GM12865 (cell line): ENCODE results near the gene GATAD2B.

Source experiments
- DNase-seq: peaks from one replicate; pipeline ENCODE4 v3.0.0; 2010; ENCODE audit warnings: low read depth
- H3K4me3 ChIP-seq: 2 replicates; pipeline ENCODE4 v1.5.1; 2011; ENCODE audit warnings: mild to moderate bottlenecking, low read depth, low read length, control low read depth
- TF ChIP-seq, protein P1 (sequence below): IDR thresholded peaks from 2 replicates; pipeline ENCODE4 v1.5.1; 2011; ENCODE audit warnings: low read length, control low read depth, low read depth, inconsistent platforms; ENCODE audit not compliant: insufficient read depth; ENCODE audit errors: missing control alignments

GATAD2B gene

DNA sequence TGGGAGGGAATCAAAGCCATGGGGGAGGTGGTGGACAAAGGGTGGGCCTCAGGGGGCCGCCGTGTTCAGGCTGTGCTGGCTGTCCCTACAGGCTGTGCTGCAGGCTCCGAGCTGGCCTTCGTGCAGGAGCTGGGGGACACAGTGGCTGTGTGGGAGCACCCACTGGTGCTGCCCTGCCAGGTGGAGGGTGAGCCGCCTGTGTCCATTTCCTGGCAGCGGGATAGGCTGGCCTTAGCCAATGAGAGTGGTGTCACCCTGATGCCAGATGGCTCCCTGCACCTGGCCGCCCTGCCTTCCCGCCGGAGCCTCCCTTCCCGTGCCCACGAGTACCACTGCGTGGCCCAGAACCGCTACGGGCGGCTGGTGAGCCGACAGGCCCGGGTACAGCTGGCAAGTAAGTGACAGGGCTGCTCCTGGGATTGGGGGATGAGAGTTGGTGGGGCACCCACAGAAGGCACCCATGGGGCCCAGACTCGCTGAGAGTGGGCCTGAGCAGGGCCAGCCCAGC is 127.4 kb downstream of the GATAD2B start:
- DNase-seq, result no peak
- no peak overlapping the region for H3K4me3 ChIP-seq
- TF ChIP-seq, protein P1, sequence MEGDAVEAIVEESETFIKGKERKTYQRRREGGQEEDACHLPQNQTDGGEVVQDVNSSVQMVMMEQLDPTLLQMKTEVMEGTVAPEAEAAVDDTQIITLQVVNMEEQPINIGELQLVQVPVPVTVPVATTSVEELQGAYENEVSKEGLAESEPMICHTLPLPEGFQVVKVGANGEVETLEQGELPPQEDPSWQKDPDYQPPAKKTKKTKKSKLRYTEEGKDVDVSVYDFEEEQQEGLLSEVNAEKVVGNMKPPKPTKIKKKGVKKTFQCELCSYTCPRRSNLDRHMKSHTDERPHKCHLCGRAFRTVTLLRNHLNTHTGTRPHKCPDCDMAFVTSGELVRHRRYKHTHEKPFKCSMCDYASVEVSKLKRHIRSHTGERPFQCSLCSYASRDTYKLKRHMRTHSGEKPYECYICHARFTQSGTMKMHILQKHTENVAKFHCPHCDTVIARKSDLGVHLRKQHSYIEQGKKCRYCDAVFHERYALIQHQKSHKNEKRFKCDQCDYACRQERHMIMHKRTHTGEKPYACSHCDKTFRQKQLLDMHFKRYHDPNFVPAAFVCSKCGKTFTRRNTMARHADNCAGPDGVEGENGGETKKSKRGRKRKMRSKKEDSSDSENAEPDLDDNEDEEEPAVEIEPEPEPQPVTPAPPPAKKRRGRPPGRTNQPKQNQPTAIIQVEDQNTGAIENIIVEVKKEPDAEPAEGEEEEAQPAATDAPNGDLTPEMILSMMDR, result no peak

DNA sequence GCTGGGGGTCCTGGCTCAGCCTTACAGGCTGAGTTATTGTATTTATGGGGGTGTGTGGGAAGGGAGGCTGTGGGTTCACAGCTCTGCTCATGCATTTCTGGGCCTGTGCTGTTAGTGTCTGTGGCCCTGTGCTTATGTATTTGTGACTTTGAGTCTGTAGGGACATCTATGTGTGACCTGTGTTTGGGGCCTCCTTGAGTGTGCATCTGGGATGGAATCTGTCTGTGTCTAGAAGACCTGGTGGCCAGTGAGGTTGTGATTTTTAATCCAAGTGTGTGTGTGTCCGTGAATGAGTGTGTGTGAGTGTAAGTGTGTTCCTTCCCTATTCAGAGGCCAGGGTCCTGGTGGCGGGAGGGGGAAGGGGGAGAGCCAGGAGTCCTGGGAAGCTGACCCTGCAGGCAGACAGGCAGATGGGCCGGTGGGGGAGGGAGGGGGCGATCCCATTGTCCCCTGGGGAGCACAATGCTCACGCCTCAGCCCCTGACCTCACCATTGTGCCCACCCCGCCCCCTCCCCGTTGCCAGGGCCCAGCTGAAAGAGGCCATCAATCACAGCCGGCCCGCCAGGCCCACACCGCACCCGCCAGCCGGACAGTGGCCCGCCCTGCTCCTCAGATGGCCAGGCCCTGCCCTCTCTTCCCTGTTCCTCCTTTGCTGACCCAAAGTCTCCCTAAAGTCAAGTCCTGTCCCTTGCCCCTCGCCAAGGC is 128.0 kb downstream of the GATAD2B start:
- TF ChIP-seq, protein P1, result no peak
- DNase-seq, result no peak
- H3K4me3 ChIP-seq, result no peak overlapping the region

- no peak for DNase-seq
- no peak overlapping the region for H3K4me3 ChIP-seq
- TF ChIP-seq, protein P1, result no peak
Observed at GRCh38 chr1:153793973-153794615, 128.7 kb downstream of the GATAD2B start.

GRCh38 chr1:153793261-153793972 is 129.4 kb downstream of the GATAD2B start:
- DNase-seq, result no peak

DNA sequence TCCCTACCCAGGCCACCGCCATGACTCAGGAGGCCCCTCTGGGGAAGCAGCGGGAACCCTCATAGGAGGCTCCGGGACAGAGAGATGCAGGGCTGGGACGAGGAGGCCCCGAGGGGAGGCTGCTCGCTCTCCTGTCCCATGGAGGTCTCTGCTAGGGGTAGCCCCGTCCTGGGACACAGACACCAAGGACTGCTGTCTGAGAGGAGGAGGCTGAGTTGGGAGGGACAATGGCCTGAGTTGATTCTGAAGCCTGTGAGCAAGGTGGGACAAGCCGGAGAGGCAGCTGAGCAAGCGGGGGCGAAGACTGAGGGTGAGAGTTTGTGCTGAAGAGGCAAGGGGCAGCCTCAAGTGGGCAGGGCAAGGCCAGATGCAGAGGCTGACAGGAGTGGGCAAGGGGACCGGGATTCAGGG is 130.1 kb downstream of the GATAD2B start:
- TF ChIP-seq, protein P1, result no peak
- H3K4me3 ChIP-seq, result no peak overlapping the region
- DNase-seq, result no peak

More at GRCh38 chr1:153793261-153793972, 129.4 kb downstream of the GATAD2B start:
- TF ChIP-seq, protein P1, result no peak
- H3K4me3 ChIP-seq, result no peak overlapping the region

- peak; percentile 62 for DNase-seq
- H3K4me3 ChIP-seq, result peak overlapping the region; percentile 28
- TF ChIP-seq, protein P1, result no peak
Observed at GRCh38 chr1:153791648-153792253, 131.0 kb downstream of the GATAD2B start.
